Keratinocyte (primary cell): ENCODE data around the gene NR6A1.

ENCODE experiments used
- CTCF ChIP-seq, 3 experiments: IDR thresholded peaks in 1 of 3; conservative IDR thresholded peaks in 1 of 3; optimal IDR thresholded peaks in 1 of 3; 2 replicates in 2 of 3; 3 replicates in 1 of 3; pipeline versions ENCODE3 to v1.5.1; 2011; ENCODE audit warnings: low read length in 3 of 3, mild to moderate bottlenecking in 3 of 3, moderate library complexity in 2 of 3, control low read depth in 1 of 3, inconsistent platforms in 1 of 3; ENCODE audit not compliant: insufficient read depth in 2 of 3; ENCODE audit errors: extremely low read depth in 1 of 3
- EZH2 ChIP-seq: IDR thresholded peaks from one replicate; pipeline ENCODE4 v1.6.1; 2012; ENCODE audit warnings: inconsistent platforms, mild to moderate bottlenecking, low read length, moderate library complexity

- TF ChIP-seq CTCF (optimal IDR thresholded peaks at IDR 0.05 in 1 of 3, IDR thresholded peaks at IDR 0.05 in 1 of 3, conservative IDR thresholded peaks at IDR 0.05 in 1 of 3; ENCODE audit: extremely low read depth in 1 of 3, insufficient read depth in 2 of 3, low read length in 3 of 3) (no peak), EZH2 (no peak)
These were observed 258.3 kb downstream of the NR6A1 start for GRCh38 chr9:124512806-124513204.
